Forelimb muscle (tissue), 1 donor: ENCODE data around the gene EIF4ENIF1. TPM values are rescaled to one million over a fixed set of nuclear protein-coding genes. Genes with fewer than 3 reads are reported as not detected.
"Not testable (repeated sequence)": the region's sequence is repeated elsewhere in the genome, so short reads cannot be mapped to it uniquely, and the experiment has no call there.

Experiments used
- DNase-seq: peaks from one replicate; pipeline ENCODE4 v3.0.0-alpha.2; 2013; ENCODE audit warnings: low read depth
- polyA plus RNA-seq: library from polyadenylated mRNA; unstranded; fragments of 120-200 nt; gene quantifications from one replicate; pipeline ENCODE4 v1.2.1, GENCODE V29; 2013; ENCODE audit not compliant: insufficient read length

Gene EIF4ENIF1
- polyA plus RNA-seq, 1 donor = 28.7 TPM

GRCh38 chr22:31445642-31446041 lies 44.0 kb downstream of the EIF4ENIF1 start:
- no peak for DNase-seq

- no peak for DNase-seq
These were observed 46.1 kb downstream of the EIF4ENIF1 start for GRCh38 chr22:31443516-31443915.

DNA sequence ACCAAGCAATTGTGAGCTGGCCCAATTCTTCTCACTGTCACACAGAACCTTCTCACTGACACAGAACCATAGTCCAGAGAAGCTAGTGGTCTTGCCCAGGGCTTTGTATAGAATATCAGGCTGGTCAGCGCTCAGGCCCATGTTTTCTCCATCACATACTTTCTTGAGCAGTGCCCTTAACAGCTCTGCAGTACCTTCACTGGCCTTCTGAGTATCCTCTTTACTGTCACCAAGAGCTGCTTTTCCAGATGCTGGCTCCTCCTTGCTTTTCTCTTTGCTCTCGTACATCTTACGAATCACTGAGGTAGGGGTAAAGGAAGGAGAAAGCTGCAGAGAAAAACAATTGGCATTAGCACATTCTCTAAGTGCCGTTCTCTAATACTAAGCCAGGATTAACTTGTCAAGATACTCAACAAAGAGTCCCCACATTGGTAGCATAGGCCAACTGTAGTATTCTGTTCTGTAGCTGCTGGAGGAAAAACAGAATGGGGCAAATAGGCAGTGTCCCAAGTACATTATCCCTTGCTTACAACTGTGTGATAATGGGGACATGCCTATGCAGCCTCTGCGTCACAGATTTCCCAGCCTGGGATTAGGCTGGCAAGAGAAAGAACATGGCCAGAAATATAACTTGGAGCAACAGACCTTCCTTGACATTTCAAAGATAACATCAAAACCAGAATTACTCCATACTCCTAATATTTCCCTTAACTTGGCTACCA lies 46.7 kb downstream of the EIF4ENIF1 start:
- no peak for DNase-seq

DNA sequence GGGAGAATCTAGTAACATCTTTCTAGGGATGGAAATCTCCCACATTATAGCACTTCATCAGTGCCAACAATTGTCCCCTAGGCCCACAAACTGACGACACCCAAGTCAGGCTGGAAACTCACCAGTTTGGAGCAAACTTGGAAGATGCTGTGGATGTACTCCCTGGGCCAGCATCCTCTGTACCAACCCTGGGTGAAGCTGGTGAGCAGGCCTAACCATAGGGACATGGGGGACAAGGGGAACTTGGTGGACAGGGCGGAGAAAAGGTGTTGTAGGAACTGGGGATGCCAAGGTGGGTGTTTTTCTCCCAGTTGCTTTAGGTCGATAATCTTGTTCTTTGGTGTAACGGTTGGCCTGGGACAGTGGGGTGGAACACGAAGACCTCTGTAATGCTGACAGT lies 48.0 kb downstream of the EIF4ENIF1 start:
- DNase-seq = no peak

- no peak for DNase-seq
These were observed 49.0 kb downstream of the EIF4ENIF1 start for GRCh38 chr22:31440681-31441080.

- no peak for DNase-seq
These were observed 49.8 kb downstream of the EIF4ENIF1 start for GRCh38 chr22:31439808-31440207.

DNA sequence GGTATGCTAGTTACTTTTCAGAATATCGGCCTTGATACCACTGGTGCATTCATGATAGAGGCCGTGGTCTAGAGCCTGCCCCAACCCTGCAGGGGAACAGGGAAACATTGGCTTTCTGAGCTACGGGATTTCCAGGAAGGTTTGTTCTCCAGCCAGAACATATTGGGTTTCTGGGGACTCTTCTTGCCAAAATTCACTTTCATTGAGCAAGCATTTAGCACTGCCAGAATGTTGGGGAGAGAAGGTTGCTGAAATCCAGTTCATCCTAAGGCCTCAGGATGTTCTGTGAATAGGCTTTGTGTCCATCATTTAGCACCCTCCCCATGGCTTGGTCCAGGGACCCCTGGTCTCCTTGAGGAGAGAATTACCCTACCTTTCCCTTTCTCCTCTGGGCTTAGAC lies 53.5 kb downstream of the EIF4ENIF1 start:
- DNase-seq = no peak

DNA sequence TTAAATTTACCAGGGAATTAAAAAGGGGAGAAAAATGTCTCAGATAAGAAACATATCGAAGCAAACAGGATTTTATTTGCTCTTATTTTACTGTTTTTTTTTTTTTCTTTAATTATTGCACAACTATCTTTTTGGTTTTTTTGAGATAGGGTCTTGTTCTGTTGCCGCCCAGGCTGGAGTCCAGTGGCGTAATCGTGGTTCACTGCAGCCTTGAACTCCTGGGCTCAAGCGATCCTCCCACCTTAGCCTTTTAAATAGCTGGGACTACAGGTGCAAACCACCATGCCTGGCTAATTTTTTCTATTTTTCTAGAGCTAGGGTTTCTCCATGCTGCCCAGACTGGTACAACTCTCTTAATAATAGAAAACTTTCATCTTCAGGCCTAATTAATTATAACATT lies 57.7 kb downstream of the EIF4ENIF1 start:
- DNase-seq = no peak

DNA sequence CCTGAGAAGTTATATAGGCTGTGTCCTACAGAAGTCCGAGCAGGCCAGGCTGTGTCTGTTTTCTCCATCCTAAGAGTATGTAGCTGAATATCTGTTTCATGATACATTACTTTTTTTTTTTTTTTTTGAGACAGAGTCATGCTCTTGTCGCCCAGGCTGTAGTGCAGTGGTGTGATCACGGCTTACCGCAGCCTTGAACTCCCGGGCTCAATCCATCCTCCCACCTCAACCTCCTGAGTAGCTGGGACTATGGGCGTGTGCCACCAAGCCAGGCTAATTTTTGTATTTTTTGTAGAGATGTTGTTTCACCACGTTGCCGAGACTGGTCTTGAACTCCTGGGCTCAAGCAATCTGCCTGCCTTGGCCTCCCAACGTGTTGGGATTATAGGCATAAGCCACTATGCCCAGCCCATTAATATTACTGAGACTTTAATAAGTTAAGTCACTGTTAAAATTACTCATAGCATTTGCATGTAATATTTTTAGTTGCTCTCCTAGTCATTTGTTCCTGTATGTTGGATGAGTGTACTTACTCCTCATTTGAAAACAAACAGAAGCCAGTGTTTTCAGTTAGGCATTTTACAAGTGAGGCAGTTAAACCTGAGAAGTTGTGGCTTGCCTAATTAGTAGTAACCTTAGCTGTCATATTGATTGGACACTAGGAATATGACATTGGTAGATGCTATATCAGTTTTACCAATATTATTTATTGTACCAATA lies 64.2 kb downstream of the EIF4ENIF1 start:
- DNase-seq = no peak

GRCh38 chr22:31402350-31402749 lies 87.3 kb downstream of the EIF4ENIF1 start:
- DNase-seq = not testable (repeated sequence)

DNA sequence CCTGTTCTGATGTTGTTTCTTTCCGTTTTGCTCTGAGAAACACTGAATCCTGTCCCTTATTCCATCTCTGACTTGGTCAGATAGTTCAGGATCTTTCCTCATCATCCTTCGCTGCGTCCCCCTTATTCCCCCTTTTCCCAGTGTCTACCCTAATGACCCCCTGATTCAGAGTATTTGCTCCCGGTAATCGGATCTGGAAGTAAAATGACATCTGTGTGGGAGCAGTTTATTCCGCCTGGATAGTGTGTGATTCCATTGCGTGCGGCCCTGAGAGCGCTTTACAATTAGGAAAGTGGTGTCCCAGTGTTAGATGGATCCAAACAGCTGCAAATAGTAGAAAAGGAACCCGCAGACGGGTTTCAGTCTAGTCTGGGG lies 89.6 kb downstream of the EIF4ENIF1 start:
- DNase-seq = no peak

DNA sequence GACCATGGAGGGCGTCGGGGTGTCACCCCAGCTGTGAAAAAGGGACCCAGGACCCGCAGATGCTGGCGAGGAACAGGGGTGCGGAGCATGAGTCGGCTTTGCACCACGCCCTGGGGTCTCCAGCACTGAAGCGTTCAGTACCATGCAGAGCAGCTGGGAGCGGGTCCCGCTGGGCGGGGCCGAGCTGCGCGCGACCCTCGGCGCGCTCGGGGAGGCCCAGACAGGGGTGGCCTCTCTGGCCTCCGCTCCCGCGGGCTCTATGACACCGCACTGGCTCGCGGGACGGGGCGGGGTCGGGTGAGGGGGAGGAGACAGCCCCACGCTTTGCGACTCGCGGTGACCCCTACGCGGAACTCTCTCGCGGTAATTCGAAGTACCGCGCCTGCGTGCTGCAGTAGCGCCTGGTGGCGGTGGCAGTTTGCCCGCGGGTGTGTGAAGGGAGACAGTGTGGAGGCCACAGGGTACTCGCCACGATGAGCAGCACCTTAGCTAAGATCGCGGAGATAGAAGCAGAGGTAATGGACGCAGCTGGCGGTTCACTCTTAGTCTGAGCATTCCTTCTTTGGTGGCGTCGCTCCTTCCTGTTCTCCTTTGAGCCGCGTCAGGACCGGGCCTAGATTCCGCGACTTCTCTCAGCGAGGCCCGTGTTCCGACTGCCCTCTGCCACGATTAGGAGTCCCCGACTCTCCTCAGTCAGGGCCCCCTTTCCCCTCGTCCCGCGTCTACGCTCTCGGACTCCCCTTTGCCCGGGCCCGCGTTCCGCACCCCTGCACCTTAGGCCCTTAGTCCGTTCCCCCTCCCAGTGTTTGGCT lies 90.2 kb downstream of the EIF4ENIF1 start, which contains the start of gene DRG1:
DRG1 (plus strand) TSS at position 394 of the 812 bp plus-strand sequence; CDS start at position 474, 80 bp downstream.
- DNase-seq = peak; percentile 91

DNA sequence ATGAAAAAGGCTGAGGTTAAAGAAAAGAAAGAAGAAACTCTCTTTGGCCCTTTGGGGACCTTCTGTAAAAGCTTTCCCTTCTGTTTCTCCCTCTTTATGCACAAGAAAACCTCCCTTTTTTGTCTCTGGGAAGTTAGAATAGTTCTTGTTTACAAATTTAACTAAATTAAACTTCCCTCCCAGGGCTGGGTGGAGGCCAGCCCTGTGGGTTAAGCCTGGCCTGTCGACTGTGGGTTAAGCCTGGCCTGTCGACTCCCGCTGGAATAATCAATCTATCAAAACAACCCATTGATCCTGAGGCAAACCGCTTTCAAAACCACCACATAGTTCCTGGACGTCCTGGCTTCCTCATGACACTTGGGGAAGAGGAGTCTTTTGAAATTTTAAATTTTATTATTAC lies 91.4 kb downstream of the EIF4ENIF1 start:
- DNase-seq = no peak

- no peak for DNase-seq
These were observed 95.3 kb downstream of the EIF4ENIF1 start for GRCh38 chr22:31394326-31394725.

GRCh38 chr22:31393893-31394292 lies 95.7 kb downstream of the EIF4ENIF1 start:
- no peak for DNase-seq

Other genes starting within 250 kb of the EIF4ENIF1 start
- 3.3 TPM for gene PIK3IP1, start 197.4 kb downstream of the EIF4ENIF1 start, polyA plus RNA-seq
- gene PATZ1, start 143.5 kb downstream of the EIF4ENIF1 start, polyA plus RNA-seq = 19.9 TPM
- 77.9 TPM for gene DRG1, start 90.2 kb downstream of the EIF4ENIF1 start, polyA plus RNA-seq
- 9.6 TPM for gene SFI1, start 6.7 kb upstream of the EIF4ENIF1 start, polyA plus RNA-seq
- gene PISD, start 172.4 kb upstream of the EIF4ENIF1 start, polyA plus RNA-seq = 16.3 TPM